Left colon (tissue), 2 donors: Measurements from ENCODE around the gene HOXB1. TPM values are rescaled to one million over a fixed set of nuclear protein-coding genes. Genes with fewer than 3 reads are reported as not detected.
A peak's percentile ranks its signal among the peaks of the same experiment; 100 is the strongest.
"Not testable (repeated sequence)": the region's sequence is repeated elsewhere in the genome, so short reads cannot be mapped to it uniquely, and the experiment has no call there.

Source experiments
- ATAC-seq: fragments of 200-7000 bp; cut with Tn5 transposase; one replicate; pipeline ENCODE4 v1.9.1; 2020; ENCODE audit warnings: mild to moderate bottlenecking, moderate library complexity
- DNase-seq, 2 donors: peaks; one replicate each; pipeline ENCODE4 v3.0.0-alpha.2; 2020
- intact Hi-C, 2 donors: fragments of 100-400 bp; cut with DNase I in 1 of 2; cut with micrococcal nuclease in 1 of 2; formaldehyde crosslinking; loops; one replicate each; pipeline versions ENCODE4 v1.11.2 to v1.14.0; 2022; cut with DNase I, micrococcal nuclease
- total RNA-seq, 2 donors: library from RNA; stranded (reverse); fragmentation: NEBNext Ultra II Directional; extraction: Animal tissue kit (Norgen Biotek cat#: 25700); gene quantifications; one replicate each; pipeline ENCODE4 v1.2.1, GENCODE V29; 2021
- donor health status: DM: no; HTN: no; CAD: no.
- donor health status: DM: yes; HTN: yes; CAD: no.

The HOXB1 gene
- total RNA-seq, 2 donors from 2014 or later: not detected

DNA sequence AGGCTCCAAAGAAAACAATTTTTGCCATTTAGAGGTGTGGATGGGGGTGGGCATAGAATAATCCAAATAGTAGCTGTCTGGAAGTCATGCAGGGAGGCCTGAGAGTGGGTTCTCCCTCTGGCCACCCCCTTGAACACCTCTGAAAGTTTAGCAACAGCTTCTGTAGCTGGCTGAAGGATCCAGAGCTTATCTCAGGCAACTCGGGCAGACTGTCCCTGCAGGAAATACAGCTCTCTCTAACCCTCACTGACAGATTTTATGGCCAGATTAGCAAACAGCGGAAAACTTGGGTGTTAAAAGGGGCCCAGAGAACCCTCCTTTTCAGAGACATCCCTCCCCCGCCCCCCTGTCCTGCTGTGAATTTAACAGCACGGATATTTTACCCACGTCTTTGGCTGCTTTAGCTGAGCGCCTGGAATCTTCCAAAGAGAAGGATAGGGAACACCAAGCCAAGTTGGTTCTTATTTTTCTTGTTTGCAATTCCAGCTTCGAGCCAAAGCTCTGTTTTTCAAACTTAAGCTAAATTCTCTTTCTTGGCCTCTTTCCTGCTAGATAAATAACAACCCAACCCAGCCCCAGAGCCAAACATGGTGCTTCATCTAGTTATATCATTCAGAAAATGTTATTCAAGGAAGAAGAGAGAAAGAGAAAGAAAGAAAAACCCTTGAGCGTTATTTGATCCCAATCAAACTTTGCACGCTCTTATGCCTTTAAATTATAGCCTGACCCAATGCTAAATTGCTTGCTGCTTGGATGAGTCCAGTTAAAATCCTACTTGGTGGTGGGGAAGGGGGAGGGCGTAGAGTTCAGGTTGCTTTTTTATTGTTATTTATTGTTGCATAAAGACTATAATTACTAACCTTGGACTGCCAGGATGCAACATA, 16.4 kb upstream of the HOXB1 start:
- intact Hi-C loops: no loop called here
- DNase-seq (no peak), ATAC-seq (peak; percentile 55)

DNA sequence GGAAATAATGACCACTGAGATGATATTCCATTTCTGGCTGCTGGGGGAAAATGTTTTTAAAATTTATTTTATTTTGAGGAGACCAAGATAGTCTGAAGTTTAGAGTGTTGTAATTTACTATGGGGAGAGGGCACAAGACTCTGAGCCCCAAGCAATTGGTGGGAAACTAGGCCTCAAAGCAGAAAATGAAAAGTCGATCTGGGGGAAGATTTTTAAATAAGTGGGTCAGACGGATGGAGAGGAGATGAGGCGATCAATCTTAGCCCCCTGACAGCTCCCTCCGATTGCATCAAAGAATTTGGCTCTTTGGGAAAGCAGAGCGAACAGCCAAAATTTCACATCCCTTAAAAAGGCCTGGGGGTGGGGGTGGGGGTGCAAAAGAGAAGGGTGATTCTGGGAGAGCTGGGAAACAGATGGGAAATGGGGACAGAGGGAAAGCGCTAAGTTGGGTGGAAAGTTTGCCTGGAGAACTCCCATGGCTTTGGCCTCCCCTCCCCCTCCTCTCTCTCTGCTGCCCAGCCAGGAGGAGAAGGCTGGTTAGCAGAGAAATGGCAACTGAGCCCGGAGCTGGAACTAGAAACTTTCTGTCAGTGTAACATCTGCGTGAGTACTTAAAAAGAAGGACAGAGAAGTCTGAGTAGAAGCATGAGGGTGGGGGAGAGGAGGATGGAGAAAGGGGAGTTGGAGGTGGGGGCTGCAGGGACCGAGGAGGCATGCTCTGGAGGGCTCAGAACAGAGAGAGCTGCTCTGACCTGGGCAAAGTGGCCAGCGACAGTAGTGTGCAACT, 15.5 kb upstream of the HOXB1 start:
- ATAC-seq (peak; percentile 4), DNase-seq (peak in 1 of 2 donors; percentile 41)
- intact Hi-C loops: no loop called here

DNA sequence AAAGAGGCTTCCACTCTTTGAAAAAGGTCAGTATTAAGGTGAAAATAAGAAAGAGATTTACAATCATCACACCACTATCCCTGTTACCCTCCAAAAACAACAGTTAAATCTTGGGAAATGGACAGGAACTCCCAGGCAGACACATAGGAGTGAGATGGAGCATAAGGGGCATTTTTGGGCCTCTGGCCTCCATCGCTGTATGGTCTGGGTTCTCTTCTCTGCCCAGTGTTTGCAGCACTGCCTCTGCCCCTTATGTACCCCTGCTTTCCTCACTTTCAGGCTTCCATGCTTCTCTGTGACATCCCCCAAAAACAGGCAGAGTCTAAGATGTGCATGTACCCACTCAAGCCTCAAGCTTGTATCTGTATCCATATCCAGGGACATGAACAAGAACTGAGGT, 14.7 kb upstream of the HOXB1 start:
- intact Hi-C loops: no loop called here
- ATAC-seq: no peak
- no peak for DNase-seq

DNA sequence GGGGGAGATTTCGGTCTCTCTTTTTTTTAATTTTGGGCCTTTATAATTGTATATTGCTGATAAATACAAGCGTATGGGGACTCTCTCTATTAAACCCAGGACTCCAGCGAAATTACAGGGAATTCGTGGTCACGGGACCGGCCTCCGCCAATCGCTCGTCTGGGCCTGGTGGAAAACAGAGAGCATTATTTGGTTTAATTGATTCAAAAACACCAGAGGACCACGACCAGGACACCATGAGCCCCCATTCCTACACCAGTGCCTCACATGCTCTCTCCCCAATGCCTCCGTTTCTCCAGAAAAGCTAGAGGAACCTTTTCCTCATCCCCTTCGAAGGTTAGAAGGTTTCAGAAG, 14.2 kb upstream of the HOXB1 start, which contains the start of gene HOXB2:
HOXB2 (minus strand) TSS at position 88 of the 354 bp plus-strand sequence. CDS start 198 bp downstream, outside the sequence.
- intact Hi-C loops: no loop called here
- ATAC-seq (no peak), DNase-seq (no peak)

DNA sequence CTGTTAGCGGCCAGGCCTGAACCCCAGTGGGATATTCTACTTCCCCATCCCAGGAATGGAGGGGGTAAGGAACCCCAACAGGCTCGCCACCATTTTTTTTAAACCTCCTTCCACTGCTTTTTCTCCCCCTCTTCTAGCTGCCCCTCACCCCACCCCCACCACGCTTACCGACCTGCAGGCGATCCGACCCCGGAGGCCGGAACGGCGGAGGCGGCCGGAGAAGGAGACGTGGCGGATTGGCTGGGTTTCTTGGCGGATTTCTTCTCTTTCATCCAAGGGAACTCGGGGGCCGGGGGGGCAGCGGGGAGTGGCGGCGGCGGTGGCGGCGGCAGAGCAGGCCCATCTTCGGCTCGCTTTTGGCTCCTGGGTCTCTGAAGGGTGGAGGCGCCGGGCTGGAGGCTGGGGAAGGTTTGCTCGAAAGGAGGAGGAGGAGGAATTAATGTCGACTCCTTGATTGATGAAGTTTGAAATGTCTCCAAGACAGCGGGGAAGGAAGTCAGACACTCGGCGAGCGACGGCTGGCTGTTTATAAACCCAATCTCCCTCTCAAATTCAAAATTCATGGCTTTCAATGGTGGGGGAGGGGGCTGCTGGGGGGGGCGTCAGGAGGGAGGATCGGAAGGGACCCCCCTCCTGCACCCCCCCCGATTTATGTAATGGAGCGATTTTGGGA, 13.7 kb upstream of the HOXB1 start:
- DNase-seq: peak; percentile 71 to 89
- intact Hi-C loops: no loop called here
- ATAC-seq: no peak

DNA sequence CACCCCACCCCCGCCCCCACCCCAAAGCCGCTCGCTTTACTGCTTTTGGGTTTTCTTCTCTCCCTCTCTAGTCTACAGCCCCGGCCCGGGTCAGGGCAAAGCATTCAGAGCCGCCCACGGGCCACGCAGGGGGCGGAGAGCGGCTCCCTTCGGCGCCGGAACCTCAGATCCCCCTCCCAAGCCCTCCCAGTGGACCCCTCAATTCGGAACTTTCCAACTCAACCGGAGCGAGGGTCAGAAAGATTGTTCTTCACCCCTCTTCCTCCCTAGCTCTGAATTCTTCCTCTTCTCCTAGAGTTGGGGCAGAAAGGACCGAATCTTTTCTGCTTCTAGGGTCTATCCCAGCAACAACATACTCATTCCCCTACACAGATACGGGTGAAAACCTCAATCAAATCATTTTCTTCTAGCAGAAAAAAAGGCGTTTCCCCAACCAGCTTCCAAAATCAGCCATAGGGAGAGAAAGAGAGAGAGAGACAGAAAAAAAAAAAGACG, 13.1 kb upstream of the HOXB1 start:
- DNase-seq: no peak
- ATAC-seq: peak; percentile 11
- intact Hi-C loops: no loop called here

DNA sequence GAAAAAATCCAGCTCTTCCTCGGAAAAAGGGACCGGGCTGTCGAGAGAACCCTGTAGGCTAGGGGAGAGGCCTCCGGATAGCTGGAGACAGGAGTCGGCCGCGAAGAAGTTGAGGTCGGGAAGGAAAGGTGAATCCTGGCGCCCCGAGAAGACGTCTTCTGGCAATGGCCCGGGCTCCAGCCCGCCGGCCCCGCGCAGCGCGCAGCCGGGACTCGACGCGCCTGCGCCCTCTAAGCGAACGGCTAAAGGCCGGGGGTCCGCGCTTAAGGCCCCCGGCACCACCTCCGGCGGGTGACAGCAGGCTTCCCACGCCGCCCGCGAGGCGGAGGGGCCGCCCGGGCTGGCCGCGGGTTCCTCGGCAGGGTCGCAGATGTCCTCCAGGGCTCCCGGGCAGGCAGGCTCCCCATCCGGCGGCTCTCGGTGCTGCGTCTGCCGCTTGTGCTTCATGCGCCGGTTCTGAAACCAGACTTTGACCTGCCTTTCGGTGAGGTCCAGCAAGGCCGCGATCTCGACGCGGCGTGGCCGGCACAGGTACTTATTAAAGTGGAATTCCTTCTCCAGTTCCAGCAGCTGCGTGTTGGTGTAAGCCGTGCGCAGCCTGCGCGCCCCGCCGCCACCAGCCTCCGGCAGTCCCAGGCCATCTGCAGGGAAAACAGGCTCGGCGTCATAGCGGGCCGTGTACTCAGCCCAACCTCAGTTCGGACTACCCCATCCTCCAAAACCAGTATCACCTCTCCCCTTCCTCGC, 12.5 kb upstream of the HOXB1 start:
- peak in 1 of 2 donors; percentile 60 for DNase-seq
- intact Hi-C loops: no loop called here
- peak; percentile 77 for ATAC-seq

DNA sequence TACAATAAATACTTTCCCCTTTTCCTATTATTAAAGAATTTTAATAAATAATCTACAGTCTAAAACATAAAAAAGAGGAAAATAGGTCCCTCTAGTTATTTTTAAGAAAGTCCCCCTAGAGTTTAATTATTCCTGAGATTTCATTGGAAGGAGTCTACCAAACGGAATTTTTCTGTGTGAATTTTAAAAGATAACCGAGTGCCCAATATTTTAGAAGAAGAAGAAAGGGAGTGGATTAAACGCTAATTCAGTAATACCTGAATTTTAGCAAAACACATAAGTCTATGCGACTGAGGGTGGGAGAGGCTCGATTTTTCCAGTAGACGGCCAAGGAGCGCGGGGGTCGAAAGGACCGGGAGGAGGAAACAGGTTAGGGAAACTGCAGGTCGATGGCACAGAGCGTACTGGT, 11.9 kb upstream of the HOXB1 start:
- DNase-seq (no peak), ATAC-seq (peak; percentile 8)
- intact Hi-C loops: no loop called here

DNA sequence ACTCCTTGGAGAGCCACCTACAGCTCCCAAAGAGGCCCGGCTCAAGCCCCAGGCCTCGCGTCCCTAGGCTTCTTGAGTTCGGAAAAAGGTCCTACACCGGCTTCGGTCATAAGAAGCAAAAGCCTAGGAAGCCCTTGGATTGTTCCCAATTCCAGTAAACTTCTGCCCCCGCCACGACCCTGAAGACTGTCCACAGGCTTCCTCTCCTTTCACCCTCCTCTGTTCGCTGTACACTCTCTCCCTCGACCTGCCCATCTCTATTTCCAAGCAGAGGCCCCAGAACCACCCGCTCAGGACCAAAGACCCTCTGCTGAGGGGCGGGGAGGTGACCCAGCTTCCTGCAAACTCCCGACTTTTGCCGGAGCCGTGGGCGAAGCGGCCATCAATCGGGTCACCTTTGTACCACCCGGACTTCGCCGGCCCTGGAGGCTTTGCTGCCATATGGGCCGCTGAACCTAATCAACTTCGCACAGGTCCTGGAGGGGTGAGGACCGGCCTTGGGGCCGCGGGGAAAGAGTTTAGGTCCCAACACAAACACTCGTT, 11.4 kb upstream of the HOXB1 start:
- ATAC-seq (no peak), DNase-seq (no peak)
- intact Hi-C loops: no loop called here

DNA sequence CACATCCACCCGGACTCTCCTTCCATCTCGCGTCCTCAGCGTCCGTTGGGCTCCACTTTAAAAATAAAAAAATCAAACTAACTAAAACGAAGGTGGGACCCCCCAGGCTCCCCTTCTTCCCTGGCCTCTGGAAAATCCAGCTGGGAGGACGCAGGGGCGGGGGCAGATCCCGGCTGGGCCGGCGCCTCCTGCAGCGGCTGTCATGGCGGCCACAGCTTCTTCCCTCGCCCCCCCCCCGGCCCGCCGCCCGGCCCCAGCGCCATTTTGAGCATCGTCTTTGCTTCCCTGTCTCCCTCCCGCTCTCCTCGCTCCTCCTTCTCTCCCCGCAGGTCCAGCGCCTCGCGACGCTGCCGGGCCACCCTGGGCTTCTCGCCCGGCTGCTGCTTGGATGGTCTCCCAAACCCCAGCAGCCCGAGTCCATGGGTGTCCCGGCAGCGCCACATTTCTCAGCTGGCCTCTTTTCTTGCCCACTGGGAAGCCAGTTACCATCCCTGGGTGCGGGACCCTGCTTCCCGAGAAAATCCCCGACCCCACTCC, 10.8 kb upstream of the HOXB1 start:
- intact Hi-C loops: no loop called here
- DNase-seq: no peak
- ATAC-seq: no peak

DNA sequence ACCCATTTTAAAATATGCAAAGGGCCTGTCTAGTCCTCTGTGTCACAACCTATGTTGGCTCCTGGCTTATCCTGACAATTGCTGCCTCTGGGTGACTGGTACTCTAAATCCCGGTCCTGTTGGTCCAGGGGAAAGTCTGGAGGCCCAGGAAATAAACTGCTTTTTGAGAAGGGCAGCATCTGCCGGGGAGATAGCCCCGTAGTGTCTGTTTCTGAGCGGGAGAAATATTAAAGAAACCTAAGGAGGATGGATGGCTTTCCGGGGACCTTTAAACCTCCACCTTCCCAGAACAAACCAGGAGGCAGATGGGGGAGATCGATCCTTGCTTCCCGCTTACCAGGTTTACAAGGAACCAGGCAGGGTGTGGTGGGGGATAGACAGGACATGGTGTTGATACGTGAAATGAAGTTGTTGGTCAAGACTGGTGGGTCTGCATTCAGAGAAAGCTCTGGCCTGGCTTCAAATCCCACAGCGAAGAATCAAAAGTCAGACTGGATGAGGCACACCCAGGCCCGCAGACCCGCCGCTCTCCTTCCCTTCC, 10.3 kb upstream of the HOXB1 start:
- intact Hi-C loops: no loop called here
- DNase-seq: no peak
- ATAC-seq: no peak

DNA sequence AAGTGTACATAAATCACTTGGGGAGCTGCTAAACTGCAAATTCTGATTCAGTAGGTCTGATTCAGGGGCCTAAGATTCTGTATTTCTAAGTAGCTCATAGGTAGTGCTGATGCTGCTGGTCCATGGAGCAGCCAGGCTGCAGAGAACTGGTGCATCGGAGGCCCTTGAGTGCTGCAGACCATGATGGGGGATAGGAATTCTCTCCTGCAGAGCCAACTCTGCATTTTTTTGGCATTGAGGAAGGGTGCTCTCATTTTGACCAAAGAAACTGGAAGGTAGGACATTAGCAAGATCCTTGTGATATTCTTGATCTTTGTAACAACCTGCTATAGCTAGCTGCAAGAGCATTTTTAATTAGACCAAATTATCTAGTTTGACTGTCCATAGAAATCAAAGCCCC, 9.4 kb upstream of the HOXB1 start:
- DNase-seq: no peak
- intact Hi-C loops: no loop called here

DNA sequence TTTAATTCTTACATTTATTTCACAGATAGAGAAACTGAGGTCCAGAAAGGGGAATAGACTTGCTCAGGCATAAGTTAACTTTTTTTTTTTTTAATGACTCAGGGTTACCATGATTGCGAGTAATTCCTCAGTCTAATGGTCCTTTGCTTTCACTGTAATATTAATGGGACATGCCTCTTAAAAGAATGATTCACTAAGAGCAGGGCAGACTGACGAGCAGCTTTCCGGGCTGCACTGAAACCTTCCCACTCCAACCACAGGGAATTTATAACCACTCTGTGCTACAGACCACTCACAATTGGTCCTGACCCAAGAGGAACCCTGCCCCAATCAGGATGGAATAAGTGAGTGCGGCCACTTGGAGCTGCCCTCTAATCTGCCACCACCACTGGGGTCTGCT, 8.4 kb upstream of the HOXB1 start:
- DNase-seq (no peak), ATAC-seq (no peak)
- intact Hi-C loops: no loop called here

More for the DNA sequence above, 9.4 kb upstream of the HOXB1 start:
- ATAC-seq: no peak

DNA sequence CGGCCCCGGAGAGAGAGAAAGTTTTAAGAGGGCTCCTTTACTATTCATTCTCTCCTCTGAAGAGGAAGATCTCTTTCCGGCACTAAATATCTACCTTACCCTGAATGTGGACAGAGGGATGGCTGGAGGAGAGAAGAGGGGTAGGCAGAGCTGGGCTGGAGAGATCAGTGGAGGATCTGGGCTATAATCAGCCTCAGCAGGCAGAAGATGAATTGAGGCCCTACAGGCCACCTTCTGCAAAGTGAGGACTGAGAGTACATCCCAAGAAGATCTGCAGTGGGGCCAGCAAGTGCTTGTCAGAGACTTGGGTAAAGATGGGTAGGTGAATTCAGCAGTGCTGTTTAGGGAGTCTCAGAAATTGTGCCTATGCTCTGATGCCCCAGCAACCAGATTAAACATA, 6.5 kb upstream of the HOXB1 start:
- intact Hi-C loops: no loop called here
- ATAC-seq: no peak
- DNase-seq: no peak

DNA sequence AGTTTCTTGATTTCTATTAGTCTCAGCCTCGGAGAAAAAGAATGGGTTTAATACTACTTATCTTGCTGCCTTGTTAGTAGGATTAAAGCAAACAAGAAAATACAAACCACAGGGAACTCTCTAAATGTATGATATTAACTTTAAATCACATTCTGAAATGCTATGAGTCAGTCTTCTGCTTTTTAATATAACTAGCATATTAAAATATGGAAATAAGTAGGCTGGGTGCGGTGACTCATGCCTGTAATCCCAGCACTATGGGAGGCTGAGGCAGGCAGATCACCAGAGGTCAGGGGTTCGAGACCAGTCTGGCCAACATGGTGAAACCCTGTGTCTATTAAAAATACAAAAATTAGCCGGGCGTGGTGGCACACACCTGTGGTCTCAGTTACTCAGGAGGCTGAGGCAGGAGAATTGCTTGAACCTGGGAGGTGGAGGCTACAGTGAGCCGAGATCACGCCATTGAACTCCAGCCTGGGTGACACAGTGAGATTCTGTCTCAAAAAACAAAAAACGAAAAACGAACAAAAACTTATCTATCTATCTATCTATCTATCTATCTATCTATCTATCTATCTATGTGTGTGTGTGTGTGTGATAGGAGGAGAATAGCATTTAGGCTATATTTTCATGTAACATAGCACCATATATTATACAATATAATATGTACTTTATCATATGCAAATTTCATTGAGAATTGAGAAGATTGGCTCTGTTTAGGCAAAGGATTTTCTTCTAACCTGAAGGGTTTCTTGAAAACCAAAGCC, 5.2 kb upstream of the HOXB1 start:
- DNase-seq, intact Hi-C loops, ATAC-seq: not testable (repeated sequence)

DNA sequence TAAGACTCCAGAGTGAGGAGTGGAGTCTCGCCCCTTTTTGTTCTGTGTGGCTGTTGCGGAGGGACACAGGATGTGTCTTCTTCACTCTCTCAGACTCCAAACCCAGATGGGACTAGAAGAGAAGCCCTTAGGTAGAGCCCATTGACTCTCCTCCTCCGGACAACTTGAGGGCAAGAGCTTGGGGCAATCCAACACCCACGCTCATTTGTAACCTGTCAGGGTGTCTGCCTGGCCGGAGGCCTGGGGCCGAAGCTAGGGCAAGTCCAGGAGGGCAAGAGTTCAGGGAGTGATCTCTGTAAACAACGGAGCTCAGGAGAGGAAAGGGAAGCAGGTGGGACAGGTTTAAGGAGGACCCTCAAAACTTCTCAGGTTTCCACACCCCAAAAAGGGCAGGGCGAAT, 1.4 kb upstream of the HOXB1 start:
- DNase-seq (no peak), ATAC-seq (no peak)

DNA sequence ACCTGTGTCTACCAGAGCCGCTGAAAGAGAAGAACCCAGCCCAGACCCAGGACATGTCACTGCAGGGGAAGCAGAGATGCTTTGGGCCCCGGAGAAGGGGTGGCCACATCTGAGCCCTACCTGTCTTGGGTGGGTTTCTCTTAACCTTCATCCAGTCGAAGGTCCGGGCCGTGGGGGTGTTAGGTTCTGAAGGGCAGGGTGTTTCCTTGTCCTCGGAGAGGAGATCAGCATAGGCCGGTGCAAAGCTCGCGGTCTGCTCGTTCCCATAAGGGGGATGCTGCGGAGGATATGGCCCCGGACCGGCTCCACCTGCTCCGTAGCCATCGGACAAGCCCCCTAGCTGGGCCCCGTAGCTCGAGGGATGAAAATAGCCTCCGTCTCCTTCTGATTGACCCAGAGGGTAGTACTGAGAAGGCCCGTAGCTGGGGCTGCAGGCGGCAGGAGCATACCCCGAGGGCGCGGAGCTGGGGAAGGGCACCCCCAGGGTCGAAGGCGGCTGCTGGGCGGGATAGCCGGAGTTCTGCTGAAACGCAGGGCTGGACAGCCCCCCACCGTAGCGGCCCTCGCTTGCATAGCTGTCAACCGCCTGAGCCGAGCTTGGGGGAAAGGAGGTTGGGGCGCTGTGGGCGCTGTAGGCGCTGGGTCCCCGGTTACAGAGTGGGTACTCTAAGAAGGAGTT, 464 bp downstream of the HOXB1 start:
- ATAC-seq: no peak
- DNase-seq: no peak
- intact Hi-C loops: no loop called here

More for the DNA sequence above, 1.4 kb upstream of the HOXB1 start:
- intact Hi-C loops: no loop called here
